Measurements from ENCODE around the gene MCM7.
A peak's percentile ranks its signal among the peaks of the same experiment; 100 is the strongest.

MCM7 gene

GRCh38 chr7:100122067-100122466 is 20.9 kb upstream of the MCM7 start:
- no peak for DNase-seq

GRCh38 chr7:100120733-100121036 is 19.5 kb upstream of the MCM7 start:
- DNase-seq: no peak

GRCh38 chr7:100119970-100120732 is 19.0 kb upstream of the MCM7 start:
- peak; percentile 64 for DNase-seq

GRCh38 chr7:100119072-100119969 is 18.1 kb upstream of the MCM7 start, which contains the start of the genes CNPY4 and TAF6:
Gene CNPY4 (plus strand): TSS chr7:100119634. CDS start chr7:100119745, 111 bp downstream.
Gene TAF6 (minus strand): TSS chr7:100119358. CDS start chr7:100114209, 5,149 bp downstream.
- peak; percentile 95 for DNase-seq

GRCh38 chr7:100118388-100119071 is 17.3 kb upstream of the MCM7 start:
- no peak for DNase-seq

GRCh38 chr7:100115026-100115425 is 13.8 kb upstream of the MCM7 start:
- DNase-seq: no peak

- no peak for DNase-seq
Observed at GRCh38 chr7:100111914-100112313, 10.7 kb upstream of the MCM7 start.

- DNase-seq: no peak
Observed at GRCh38 chr7:100111156-100111555, 10.0 kb upstream of the MCM7 start.

- no peak for DNase-seq
Observed at GRCh38 chr7:100109521-100110163, 8.4 kb upstream of the MCM7 start.

- no peak for DNase-seq
Observed at GRCh38 chr7:100107890-100108289, 6.7 kb upstream of the MCM7 start.

- no peak for DNase-seq
Observed at GRCh38 chr7:100107125-100107737, 6.0 kb upstream of the MCM7 start.

GRCh38 chr7:100106633-100107032 is 5.4 kb upstream of the MCM7 start:
- DNase-seq: no peak

- no peak for DNase-seq
Observed at GRCh38 chr7:100105534-100105933, 4.3 kb upstream of the MCM7 start.

- no peak for DNase-seq
Observed at GRCh38 chr7:100102950-100103840, 2.0 kb upstream of the MCM7 start.

GRCh38 chr7:100100420-100101015 is 679 bp downstream of the MCM7 start:
- peak; percentile 94 for DNase-seq

GRCh38 chr7:100099452-100099851 is 1.7 kb downstream of the MCM7 start:
- DNase-seq: no peak

- no peak for DNase-seq
Observed at GRCh38 chr7:100098913-100099312, 2.3 kb downstream of the MCM7 start.

GRCh38 chr7:100095704-100096103 is 5.5 kb downstream of the MCM7 start:
- DNase-seq: no peak

- no peak for DNase-seq
Observed at GRCh38 chr7:100095289-100095688, 5.9 kb downstream of the MCM7 start.

- no peak for DNase-seq
Observed at GRCh38 chr7:100093925-100094486, 7.2 kb downstream of the MCM7 start.

- DNase-seq: no peak
Observed at GRCh38 chr7:100093498-100093897, 7.7 kb downstream of the MCM7 start.
